Hepatic stellate cell (primary cell): ENCODE data around the gene PKLR.
A peak's percentile ranks its signal among the peaks of the same experiment; 100 is the strongest.

Experiments
- DNase-seq: peaks from one replicate; pipeline ENCODE4 v3.0.0; 2011; ENCODE audit warnings: low spot score

Gene PKLR

GRCh38 chr1:155284476-155284875 is 16.8 kb downstream of the PKLR start:
- DNase-seq: no peak

GRCh38 chr1:155282488-155283091 is 18.6 kb downstream of the PKLR start:
- DNase-seq: no peak

- DNase-seq: no peak
Measured at GRCh38 chr1:155279268-155279667, 22.0 kb downstream of the PKLR start.

GRCh38 chr1:155278689-155279160 is 22.5 kb downstream of the PKLR start:
- no peak for DNase-seq

- DNase-seq: peak; percentile 50
Measured at GRCh38 chr1:155277902-155278688, 23.1 kb downstream of the PKLR start.

- peak; percentile 99 for DNase-seq
Measured at GRCh38 chr1:155277070-155277901, 24.0 kb downstream of the PKLR start, which contains the start of gene HCN3. Gene HCN3, plus strand, starts transcription at chr1:155277463. Its CDS starts 128 bp downstream, at chr1:155277591.

- peak; percentile 99 for DNase-seq
Measured at GRCh38 chr1:155273343-155274245, 27.6 kb downstream of the PKLR start, which contains the start of gene CLK2. Gene CLK2, minus strand, starts transcription at chr1:155273504. Its CDS starts 2,527 bp downstream, at chr1:155270977.

- peak; percentile 81 for DNase-seq
Measured at GRCh38 chr1:155272466-155273342, 28.5 kb downstream of the PKLR start.

GRCh38 chr1:155269381-155269780 is 31.9 kb downstream of the PKLR start:
- DNase-seq: no peak

GRCh38 chr1:155268630-155269029 is 32.6 kb downstream of the PKLR start:
- no peak for DNase-seq

- DNase-seq: no peak
Measured at GRCh38 chr1:155267373-155267772, 33.9 kb downstream of the PKLR start.

GRCh38 chr1:155266553-155266952 is 34.7 kb downstream of the PKLR start:
- DNase-seq: no peak

GRCh38 chr1:155263067-155263466 is 38.2 kb downstream of the PKLR start:
- DNase-seq: no peak

- DNase-seq: peak; percentile 99
Measured at GRCh38 chr1:155261852-155262673, 39.2 kb downstream of the PKLR start, which contains the start of gene SCAMP3. Gene SCAMP3, minus strand, starts transcription at chr1:155262360. Its CDS starts 209 bp downstream, at chr1:155262151.

GRCh38 chr1:155261493-155261851 is 39.8 kb downstream of the PKLR start:
- DNase-seq: peak; percentile 54

- no peak for DNase-seq
Measured at GRCh38 chr1:155260276-155260675, 41.0 kb downstream of the PKLR start.

- no peak for DNase-seq
Measured at GRCh38 chr1:155256058-155256852, 45.0 kb downstream of the PKLR start.

- peak; percentile 96 for DNase-seq
Measured at GRCh38 chr1:155255243-155256007, 45.8 kb downstream of the PKLR start, which contains the start of gene ENTREP3. Gene ENTREP3, minus strand, starts transcription at chr1:155255483. Its CDS starts 606 bp downstream, at chr1:155254877.
